Prostate gland (tissue), 2 donors: ENCODE results near the gene SEMA6C. TPM values are rescaled to one million over a fixed set of nuclear protein-coding genes. Genes with fewer than 3 reads are reported as not detected.

Source experiments
- DNase-seq: peaks from one replicate; pipeline ENCODE4 v3.0.0-alpha.2; 2019; ENCODE audit warnings: low spot score
- H3K27ac ChIP-seq, 2 donors: fragments of 200-600 bp; sonication (generic); 2 replicates each; pipeline ENCODE4 v1.5.1; 2017 to 2019
- H3K27me3 ChIP-seq: fragments of 200-600 bp; sonication (generic); replicated peaks from 2 replicates; pipeline ENCODE4 v1.5.1; 2019; ENCODE audit not compliant: insufficient read depth
- H3K36me3 ChIP-seq, 2 donors: fragments of 200-600 bp; sonication (generic); 1 replicate in 1 of 2; 2 replicates in 1 of 2; pipeline versions ENCODE4 v1.5.1 to v1.8.1; 2017 to 2019
- H3K4me1 ChIP-seq: fragments of 200-600 bp; sonication (generic); replicated peaks from 2 replicates; pipeline ENCODE4 v1.5.1; 2019
- H3K4me3 ChIP-seq, 2 donors: fragments of 200-600 bp; sonication (generic); 2 replicates each; pipeline ENCODE4 v1.5.1; 2017 to 2019
- H3K9me3 ChIP-seq: fragments of 200-600 bp; sonication (generic); 2 replicates; pipeline ENCODE4 v1.5.1; 2017
- POLR2A ChIP-seq: fragments of 450-650 bp; IDR thresholded peaks from one replicate; pipeline ENCODE4 v1.6.1; 2016; ENCODE audit warnings: antibody characterized with exemption, mild to moderate bottlenecking
- POLR2AphosphoS5 ChIP-seq: sonication (generic); formaldehyde crosslinking; IDR thresholded peaks from one replicate; pipeline ENCODE4 v1.6.1; 2017; ENCODE audit warnings: antibody characterized with exemption
- WGBS: methylation state at CpG from one replicate; pipeline ENCODE4 v1.1.5; 2018; 5-methylcytosine and 5-hydroxymethylcytosine counted together
- intact Hi-C: fragments of 100-400 bp; cut with DNase I; formaldehyde crosslinking; loops from one replicate; pipeline ENCODE4 v1.14.2; 2022
- total RNA-seq, 2 donors: library from RNA; depleted of rRNA; stranded (reverse); fragments of >200 nt; gene quantifications; one replicate each; pipeline ENCODE4 v1.1.0, GENCODE V29; 2016
- TF ChIP-seq, protein P1 (sequence below), 4 experiments: fragments of 200-600 bp in 2 of 4; fragments of 450-650 bp in 2 of 4; sonication (generic) in 2 of 4; IDR thresholded peaks; 1 replicate in 3 of 4; 2 replicates in 1 of 4; pipeline ENCODE4 v1.5.1; 2016 to 2019; ENCODE audit warnings: antibody characterized with exemption in 4 of 4, mild to moderate bottlenecking in 2 of 4, moderate library complexity in 2 of 4

The SEMA6C gene
- total RNA-seq, 2 donors from 2014 or later, result 4.1 to 173 TPM

DNA sequence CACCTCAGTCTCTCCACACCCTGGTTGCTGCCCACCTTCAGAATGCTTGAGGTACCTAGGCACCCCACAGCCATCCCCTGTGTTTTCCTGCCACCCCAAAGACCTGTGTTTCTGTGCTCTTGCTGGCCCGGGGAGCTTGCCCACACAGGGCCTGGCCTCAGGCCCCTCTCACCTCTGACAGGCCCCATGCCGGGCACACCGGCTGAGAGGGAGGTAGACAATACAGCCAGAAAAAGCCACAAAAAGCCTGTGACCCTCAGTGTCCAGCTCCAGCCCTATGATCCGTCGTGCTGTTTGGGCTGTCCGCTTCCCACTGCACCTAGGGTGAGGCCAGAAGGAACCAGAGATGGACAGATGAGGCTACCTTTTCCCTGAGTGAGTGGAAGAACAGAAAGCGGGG, 11.4 kb downstream of the SEMA6C start:
- TF ChIP-seq, protein P1, sequence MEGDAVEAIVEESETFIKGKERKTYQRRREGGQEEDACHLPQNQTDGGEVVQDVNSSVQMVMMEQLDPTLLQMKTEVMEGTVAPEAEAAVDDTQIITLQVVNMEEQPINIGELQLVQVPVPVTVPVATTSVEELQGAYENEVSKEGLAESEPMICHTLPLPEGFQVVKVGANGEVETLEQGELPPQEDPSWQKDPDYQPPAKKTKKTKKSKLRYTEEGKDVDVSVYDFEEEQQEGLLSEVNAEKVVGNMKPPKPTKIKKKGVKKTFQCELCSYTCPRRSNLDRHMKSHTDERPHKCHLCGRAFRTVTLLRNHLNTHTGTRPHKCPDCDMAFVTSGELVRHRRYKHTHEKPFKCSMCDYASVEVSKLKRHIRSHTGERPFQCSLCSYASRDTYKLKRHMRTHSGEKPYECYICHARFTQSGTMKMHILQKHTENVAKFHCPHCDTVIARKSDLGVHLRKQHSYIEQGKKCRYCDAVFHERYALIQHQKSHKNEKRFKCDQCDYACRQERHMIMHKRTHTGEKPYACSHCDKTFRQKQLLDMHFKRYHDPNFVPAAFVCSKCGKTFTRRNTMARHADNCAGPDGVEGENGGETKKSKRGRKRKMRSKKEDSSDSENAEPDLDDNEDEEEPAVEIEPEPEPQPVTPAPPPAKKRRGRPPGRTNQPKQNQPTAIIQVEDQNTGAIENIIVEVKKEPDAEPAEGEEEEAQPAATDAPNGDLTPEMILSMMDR (IDR thresholded peaks at IDR 0.05), result no peak
- TF ChIP-seq POLR2A (no peak), POLR2AphosphoS5 (no peak)
- no peaks in the 10 kb centered on the region for H3K9me3 ChIP-seq
- H3K27ac ChIP-seq, result no peak overlapping the region
- H3K4me1 ChIP-seq, result no peaks in the 10 kb centered on the region
- no peak for DNase-seq
- no peaks in the 10 kb centered on the region for H3K27me3 ChIP-seq
- 94% methylated on average over 7 of the region's 7 CpGs for WGBS
- intact Hi-C loops, result no loop called here
- H3K36me3 ChIP-seq, result no peaks in the 10 kb centered on the region
- H3K4me3 ChIP-seq, result no peak overlapping the region

- 81% methylated on average over 3 of the region's 3 CpGs for WGBS
- no peak overlapping the region for H3K27ac ChIP-seq
Observed at GRCh38 chr1:151134396-151134795, 12.0 kb downstream of the SEMA6C start.

GRCh38 chr1:151133018-151133806, 13.2 kb downstream of the SEMA6C start:
- Histone ChIP-seq H3K4me3 (no peak overlapping the region), H3K27me3 (no peaks in the 10 kb centered on the region), H3K27ac (no peak overlapping the region), H3K9me3 (no peaks in the 10 kb centered on the region), H3K4me1 (no peaks in the 10 kb centered on the region), H3K36me3 (no peaks in the 10 kb centered on the region)
- TF ChIP-seq POLR2AphosphoS5, result no peak
- TF ChIP-seq, protein P1 (IDR thresholded peaks at IDR 0.05), result no peak
- no peak for TF ChIP-seq POLR2A
- intact Hi-C loops, result no loop called here
- 81% methylated on average over 48 of the region's 65 CpGs for WGBS
- no peak for DNase-seq

More at GRCh38 chr1:151134396-151134795, 12.0 kb downstream of the SEMA6C start:
- H3K27me3 ChIP-seq, result no peaks in the 10 kb centered on the region
- H3K4me3 ChIP-seq, result no peak overlapping the region
- no peaks in the 10 kb centered on the region for H3K36me3 ChIP-seq
- intact Hi-C loops, result no loop called here
- TF ChIP-seq, protein P1 (IDR thresholded peaks at IDR 0.05), result no peak
- no peaks in the 10 kb centered on the region for H3K9me3 ChIP-seq
- no peaks in the 10 kb centered on the region for H3K4me1 ChIP-seq
- no peak for DNase-seq

- TF ChIP-seq POLR2A, result no peak
- TF ChIP-seq POLR2AphosphoS5, result no peak
- TF ChIP-seq, protein P1 (IDR thresholded peaks at IDR 0.05), result no peak
- intact Hi-C loops, result no loop called here
- no peak for DNase-seq
- Histone ChIP-seq H3K36me3 (no peaks in the 10 kb centered on the region), H3K27me3 (no peaks in the 10 kb centered on the region), H3K4me3 (no peak overlapping the region), H3K27ac (no peak overlapping the region), H3K4me1 (no peaks in the 10 kb centered on the region), H3K9me3 (no peaks in the 10 kb centered on the region)
- WGBS, result 62% methylated on average over 36 of the region's 74 CpGs
Observed at GRCh38 chr1:151132335-151133017, 14.0 kb downstream of the SEMA6C start.
